ENCODE data around the gene IRF2BPL. TPM values are rescaled to one million over a fixed set of nuclear protein-coding genes. Genes with fewer than 3 reads are reported as not detected.
"Not testable (repeated sequence)": the region's sequence is repeated elsewhere in the genome, so short reads cannot be mapped to it uniquely, and the experiment has no call there.

The IRF2BPL gene
- polyA plus RNA-seq, 6 donors from 2014 or later, result 1.7 to 4.6 (median 3.2) TPM

DNA sequence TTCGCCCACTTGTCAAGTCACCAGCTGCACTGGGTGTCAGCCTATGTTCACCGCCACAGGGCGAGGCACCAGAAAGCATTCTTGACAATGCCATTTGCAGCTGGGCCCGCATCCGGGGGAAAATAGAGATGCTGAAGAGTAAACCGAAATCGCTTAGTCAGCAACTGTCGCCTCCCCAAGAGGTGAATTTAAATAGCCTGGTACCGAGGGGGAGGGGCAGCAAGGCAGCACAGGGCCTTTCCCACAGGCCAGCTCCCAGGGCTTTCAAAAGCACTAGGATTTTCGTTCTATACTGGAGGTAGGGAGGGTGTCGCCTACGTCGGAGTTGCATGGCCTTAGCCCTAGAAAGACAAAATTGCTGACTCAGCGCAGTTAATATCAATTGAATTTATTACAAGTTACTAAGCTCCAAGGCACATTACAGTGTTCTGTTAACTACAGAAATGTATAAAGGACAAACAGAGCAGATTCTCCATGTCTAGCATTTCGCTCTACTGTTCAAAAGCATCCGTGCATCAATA, 4.3 kb downstream of the IRF2BPL start:
- peak overlapping the region in 6 of 8 donors; percentile 18 to 76 (median 41) for H3K4me3 Mint-ChIP-seq
- ATAC-seq (ENCODE audit: low read depth in 2 of 2) (no peak), DNase-seq (no peak)
- H3K27me3 Mint-ChIP-seq, result no peaks in the 10 kb centered on the region
- H3K9me3 Mint-ChIP-seq, result no peaks in the 10 kb centered on the region
- H3K27ac Mint-ChIP-seq, result no peak overlapping the region
- no peaks in the 10 kb centered on the region for H3K36me3 Mint-ChIP-seq
- H3K4me1 Mint-ChIP-seq, result peaks cover 27 to 36% (median 29%) of the 10 kb centered on the region in 3 donors

DNA sequence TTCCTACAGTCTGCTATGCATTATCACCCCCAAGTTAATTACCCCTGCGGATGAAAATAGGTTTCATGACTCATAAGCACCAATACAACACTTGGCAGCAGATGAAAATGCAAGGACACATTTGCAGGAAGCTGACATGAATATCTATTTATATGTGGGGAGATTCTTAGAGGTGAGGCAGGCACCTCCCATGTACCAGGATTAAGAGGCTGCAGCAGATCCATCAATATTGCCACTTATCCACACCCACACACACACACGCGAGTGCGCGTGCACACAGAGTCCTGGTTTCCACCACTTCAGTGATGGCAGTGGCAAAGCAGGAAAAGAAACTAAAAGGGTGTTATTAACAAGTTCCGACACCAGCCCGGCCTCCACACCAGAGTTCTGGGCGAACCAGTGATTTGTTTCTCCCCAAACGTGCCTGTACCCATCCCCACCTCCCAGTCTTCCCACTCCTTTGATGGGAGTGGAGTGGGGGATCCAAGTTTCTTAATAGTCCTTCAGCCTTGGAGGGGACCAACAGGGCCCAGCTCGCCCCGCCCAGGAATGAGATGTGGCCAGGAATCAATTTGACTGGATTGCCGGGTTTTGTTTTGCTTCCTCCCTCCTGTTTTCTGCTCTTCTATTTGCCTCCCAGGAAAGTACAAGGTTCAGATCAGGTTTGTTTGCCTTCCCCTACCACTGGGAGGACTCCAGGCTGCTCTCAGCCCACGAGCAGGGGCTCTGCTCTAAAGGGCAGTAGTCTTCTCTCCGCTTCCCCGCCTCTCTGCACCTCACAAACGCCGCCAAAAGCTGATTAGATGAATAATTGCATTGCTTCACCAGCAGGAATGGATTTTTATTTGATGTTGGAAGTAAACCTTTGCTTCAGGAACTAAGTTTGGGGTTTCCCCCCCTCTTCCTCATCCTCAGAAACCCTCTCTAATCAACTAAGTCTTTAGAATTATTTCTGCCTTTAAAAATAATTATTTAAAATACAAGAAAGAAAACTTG, 5.2 kb downstream of the IRF2BPL start:
- DNase-seq, result no peak
- peaks cover 19 to 29% (median 21%) of the 10 kb centered on the region in 3 donors for H3K4me1 Mint-ChIP-seq

GRCh38 chr14:77022236-77022852, 6.2 kb downstream of the IRF2BPL start:
- no peaks in the 10 kb centered on the region for H3K36me3 Mint-ChIP-seq
- no peaks in the 10 kb centered on the region for H3K27me3 Mint-ChIP-seq
- no peaks in the 10 kb centered on the region for H3K9me3 Mint-ChIP-seq
- H3K4me3 Mint-ChIP-seq, result peak overlapping the region in 2 of 8 donors; percentile 9 to 35
- DNase-seq (no peak), ATAC-seq (ENCODE audit: low read depth in 2 of 2) (no peak)
- H3K27ac Mint-ChIP-seq, result peak overlapping the region in 2 of 6 donors; percentile 36 to 72
- peaks cover 19 to 29% (median 21%) of the 10 kb centered on the region in 3 donors for H3K4me1 Mint-ChIP-seq

More for the DNA sequence above, 5.2 kb downstream of the IRF2BPL start:
- no peaks in the 10 kb centered on the region for H3K36me3 Mint-ChIP-seq
- ATAC-seq (ENCODE audit: low read depth in 2 of 2), result no peak
- no peaks in the 10 kb centered on the region for H3K27me3 Mint-ChIP-seq
- H3K27ac Mint-ChIP-seq, result no peak overlapping the region
- no peaks in the 10 kb centered on the region for H3K9me3 Mint-ChIP-seq
- H3K4me3 Mint-ChIP-seq, result peak overlapping the region in 2 of 8 donors; percentile 8 to 35

- DNase-seq; ATAC-seq (ENCODE audit: low read depth in 2 of 2); H3K27me3 Mint-ChIP-seq; H3K9me3 Mint-ChIP-seq; H3K4me3 Mint-ChIP-seq; H3K36me3 Mint-ChIP-seq: not testable (repeated sequence)
- Mint-ChIP-seq H3K27ac (peak overlapping the region in 1 of 6 donors; percentile 36), H3K4me1 (peaks cover 19 to 29% (median 21%) of the 10 kb centered on the region in 3 donors)
Observed at GRCh38 chr14:77021424-77021823, 7.1 kb downstream of the IRF2BPL start.

DNA sequence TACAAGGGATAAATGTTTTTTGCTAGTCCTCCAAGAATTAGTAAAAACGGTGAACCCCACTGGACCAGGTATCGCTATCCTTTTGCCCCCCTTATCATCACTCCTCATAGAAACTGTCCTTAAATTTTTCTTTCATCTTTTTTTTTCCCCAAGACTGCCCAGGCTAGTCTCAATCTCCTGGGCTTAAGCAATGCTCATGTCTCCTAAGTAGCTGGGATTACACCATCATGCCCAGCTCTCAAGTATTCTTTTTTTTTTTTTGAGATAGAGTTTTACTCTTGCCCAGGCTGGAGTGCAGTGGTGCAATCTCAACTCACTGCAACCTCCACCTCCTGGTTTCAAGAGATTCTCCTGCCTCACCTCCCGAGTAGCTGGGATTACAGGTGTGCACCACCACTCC, 9.7 kb downstream of the IRF2BPL start:
- no peak for ATAC-seq (ENCODE audit: low read depth in 2 of 2)
- no peak overlapping the region for H3K4me3 Mint-ChIP-seq
- H3K36me3 Mint-ChIP-seq, result no peaks in the 10 kb centered on the region
- H3K27me3 Mint-ChIP-seq, result no peaks in the 10 kb centered on the region
- DNase-seq, result no peak
- peaks cover 10 to 12% (median 11%) of the 10 kb centered on the region in 3 donors for H3K4me1 Mint-ChIP-seq
- peak overlapping the region in 1 of 6 donors; percentile 44 for H3K27ac Mint-ChIP-seq
- H3K9me3 Mint-ChIP-seq, result no peaks in the 10 kb centered on the region

DNA sequence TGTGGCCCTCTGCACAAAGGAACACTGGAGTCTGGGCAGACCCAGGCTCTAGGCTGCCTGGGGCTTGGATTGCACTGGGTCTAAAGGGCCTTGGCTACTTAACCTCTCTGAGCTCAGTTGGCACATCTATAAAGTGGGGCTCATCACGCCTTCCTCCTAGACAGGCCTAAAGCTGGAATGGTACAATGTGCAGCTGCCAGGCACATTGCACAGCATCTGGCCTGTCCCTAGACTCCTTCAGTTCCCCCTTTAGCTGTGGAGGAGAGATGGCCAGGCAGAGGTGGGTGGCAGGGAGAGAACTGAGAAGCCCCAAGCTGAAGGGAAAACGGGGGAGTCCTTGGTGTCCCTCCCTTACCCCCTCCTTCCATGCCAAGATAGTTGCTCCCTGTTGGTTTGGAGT, 10.8 kb downstream of the IRF2BPL start:
- no peaks in the 10 kb centered on the region for H3K36me3 Mint-ChIP-seq
- ATAC-seq (ENCODE audit: low read depth in 2 of 2), result no peak
- no peak overlapping the region for H3K27ac Mint-ChIP-seq
- H3K4me3 Mint-ChIP-seq, result no peak overlapping the region
- peaks cover 3 to 8% (median 5%) of the 10 kb centered on the region in 3 donors for H3K4me1 Mint-ChIP-seq
- H3K9me3 Mint-ChIP-seq, result no peaks in the 10 kb centered on the region
- DNase-seq, result no peak
- peaks cover 0 to 3% (median 3%) of the 10 kb centered on the region in 3 donors for H3K27me3 Mint-ChIP-seq

DNA sequence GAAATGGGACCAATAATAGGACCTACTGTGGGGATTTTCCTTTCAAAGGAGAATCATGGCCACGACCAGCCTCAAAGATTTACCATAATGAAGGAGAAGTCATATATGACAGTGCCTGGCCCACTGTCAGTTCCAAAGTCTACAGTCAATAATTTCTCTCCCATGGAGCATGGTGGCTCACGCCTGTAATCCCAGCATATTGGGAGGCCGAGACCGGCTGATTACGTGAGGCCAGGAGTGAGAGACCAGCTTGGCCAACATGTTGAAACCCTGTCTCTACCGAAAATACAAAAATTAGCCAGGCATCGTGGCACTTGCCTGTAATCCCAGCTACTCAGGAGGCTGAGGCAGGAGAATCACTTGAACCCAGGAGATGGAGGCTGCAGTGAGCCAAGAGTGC, 13.8 kb downstream of the IRF2BPL start:
- Mint-ChIP-seq H3K27ac (peak overlapping the region in 2 of 6 donors; percentile 79 to 81), H3K4me1 (peaks cover 0 to 8% (median 0%) of the 10 kb centered on the region in 3 donors), H3K9me3 (no peaks in the 10 kb centered on the region), H3K27me3 (peaks cover 0 to 20% (median 9%) of the 10 kb centered on the region in 3 donors), H3K4me3 (no peak overlapping the region), H3K36me3 (no peaks in the 10 kb centered on the region)
- ATAC-seq (ENCODE audit: low read depth in 2 of 2) (no peak), DNase-seq (no peak)

DNA sequence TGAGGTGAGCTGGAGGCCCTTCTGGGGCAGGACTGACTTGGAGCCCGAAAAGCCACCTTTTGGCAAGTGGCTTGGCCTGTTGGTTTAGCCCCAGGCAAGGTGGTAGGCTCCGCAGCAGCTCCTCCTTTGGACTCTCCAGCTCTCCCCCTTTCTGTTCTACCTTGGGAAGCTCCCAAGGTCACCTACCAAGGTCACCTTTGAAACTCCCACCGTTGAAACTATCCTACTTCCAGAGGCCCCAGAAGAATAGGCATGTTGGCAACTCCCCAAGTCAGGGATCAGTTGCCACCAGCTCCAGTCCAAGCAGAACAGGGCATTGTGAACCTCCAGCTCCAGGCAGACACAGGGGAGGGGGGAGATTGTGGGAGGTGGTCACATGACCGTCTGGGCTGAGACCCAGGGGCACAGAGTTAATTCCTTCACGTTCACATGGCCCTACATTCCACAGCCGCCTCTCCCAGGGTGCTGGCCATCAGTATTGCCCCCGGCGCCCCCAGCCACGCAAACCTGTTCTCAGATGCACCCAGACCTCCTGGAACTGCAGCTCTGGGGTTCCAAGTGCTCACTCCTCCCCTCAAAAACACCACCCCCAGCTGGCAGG, 14.4 kb downstream of the IRF2BPL start:
- Mint-ChIP-seq H3K27me3 (peaks cover 0 to 20% (median 9%) of the 10 kb centered on the region in 3 donors), H3K4me1 (peaks cover 0 to 8% (median 0%) of the 10 kb centered on the region in 3 donors), H3K9me3 (no peaks in the 10 kb centered on the region), H3K4me3 (no peak overlapping the region), H3K27ac (peak overlapping the region in 3 of 6 donors; percentile 36 to 79 (median 50)), H3K36me3 (no peaks in the 10 kb centered on the region)
- DNase-seq, result no peak
- ATAC-seq (ENCODE audit: low read depth in 2 of 2), result no peak

GRCh38 chr14:77012193-77012765, 16.2 kb downstream of the IRF2BPL start:
- peaks cover 0 to 8% (median 1%) of the 10 kb centered on the region in 3 donors for H3K4me1 Mint-ChIP-seq
- no peaks in the 10 kb centered on the region for H3K9me3 Mint-ChIP-seq
- no peaks in the 10 kb centered on the region for H3K36me3 Mint-ChIP-seq
- ATAC-seq (ENCODE audit: low read depth in 2 of 2) (no peak), DNase-seq (no peak)
- peaks cover 0 to 20% (median 9%) of the 10 kb centered on the region in 3 donors for H3K27me3 Mint-ChIP-seq
- peak overlapping the region in 3 of 6 donors; percentile 12 to 57 (median 52) for H3K27ac Mint-ChIP-seq
- peak overlapping the region in 1 of 8 donors; percentile 74 for H3K4me3 Mint-ChIP-seq

DNA sequence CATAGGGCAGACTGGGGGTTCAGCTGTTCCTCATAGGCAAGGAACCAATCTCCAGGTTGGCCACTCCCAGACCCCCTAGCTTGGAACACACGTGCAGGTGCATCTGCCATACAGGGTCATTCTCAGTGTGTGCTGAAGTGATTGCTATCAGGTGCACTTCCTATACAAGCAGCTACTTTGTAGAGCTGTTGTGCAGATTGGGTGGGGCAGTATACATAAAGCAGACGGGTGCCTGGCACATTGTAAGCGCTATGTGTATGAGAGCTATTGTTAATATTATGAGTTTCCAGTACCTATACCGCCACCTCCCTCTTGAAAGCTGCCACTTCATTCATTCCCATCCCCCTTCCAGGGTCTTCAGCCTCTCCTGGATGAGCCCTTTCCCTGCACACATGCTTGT, 17.3 kb downstream of the IRF2BPL start:
- H3K4me1 Mint-ChIP-seq, result peaks cover 4 to 9% (median 8%) of the 10 kb centered on the region in 3 donors
- no peaks in the 10 kb centered on the region for H3K9me3 Mint-ChIP-seq
- H3K27me3 Mint-ChIP-seq, result peaks cover 0 to 20% (median 9%) of the 10 kb centered on the region in 3 donors
- no peak overlapping the region for H3K4me3 Mint-ChIP-seq
- no peak for DNase-seq
- peak overlapping the region in 1 of 6 donors; percentile 66 for H3K27ac Mint-ChIP-seq
- no peak for ATAC-seq (ENCODE audit: low read depth in 2 of 2)
- H3K36me3 Mint-ChIP-seq, result no peaks in the 10 kb centered on the region

GRCh38 chr14:77009014-77009413, 19.5 kb downstream of the IRF2BPL start:
- DNase-seq (no peak), ATAC-seq (ENCODE audit: low read depth in 2 of 2) (no peak)
- no peaks in the 10 kb centered on the region for H3K36me3 Mint-ChIP-seq
- H3K4me1 Mint-ChIP-seq, result peaks cover 8 to 18% (median 9%) of the 10 kb centered on the region in 3 donors
- H3K27me3 Mint-ChIP-seq, result peaks cover 0 to 20% (median 9%) of the 10 kb centered on the region in 3 donors
- H3K4me3 Mint-ChIP-seq, result no peak overlapping the region
- H3K27ac Mint-ChIP-seq, result peak overlapping the region in 1 of 6 donors; percentile 32
- no peaks in the 10 kb centered on the region for H3K9me3 Mint-ChIP-seq

DNA sequence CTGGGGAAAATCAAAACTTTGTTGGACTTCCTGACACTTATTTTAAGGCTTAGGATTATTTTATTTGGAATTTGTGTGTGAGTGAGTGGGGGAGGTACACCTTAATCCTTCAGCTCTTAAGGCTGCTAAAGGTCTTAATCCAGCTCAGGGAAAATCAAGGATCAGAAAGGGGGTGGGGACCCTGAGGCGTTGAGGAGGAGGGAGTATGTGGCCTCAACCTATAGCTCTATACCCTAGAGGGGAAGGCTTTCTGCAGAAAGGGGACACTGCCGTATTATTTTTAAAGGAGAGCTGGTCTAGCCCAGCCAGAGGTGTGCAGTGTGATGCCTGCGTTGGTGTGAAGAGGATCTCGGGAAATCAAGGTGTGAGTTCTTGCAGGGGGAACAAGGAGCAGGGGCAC, 20.0 kb downstream of the IRF2BPL start:
- Mint-ChIP-seq H3K4me3 (no peak overlapping the region), H3K4me1 (peaks cover 8 to 18% (median 9%) of the 10 kb centered on the region in 3 donors), H3K27ac (peak overlapping the region in 1 of 6 donors; percentile 37), H3K9me3 (no peaks in the 10 kb centered on the region), H3K36me3 (no peaks in the 10 kb centered on the region), H3K27me3 (peaks cover 0 to 20% (median 9%) of the 10 kb centered on the region in 3 donors)
- ATAC-seq (ENCODE audit: low read depth in 2 of 2), result no peak
- no peak for DNase-seq
